Vagina (tissue), 2 donors: ENCODE measurements around the gene ODAD2.

Experiments
- CTCF ChIP-seq, 3 experiments: fragments of 450-650 bp in 2 of 3; fragments of 200-600 bp in 1 of 3; sonication (generic) in 1 of 3; IDR thresholded peaks; one replicate each; pipeline ENCODE4 v1.5.1; 2017 to 2019; ENCODE audit warnings: antibody characterized with exemption in 3 of 3, mild to moderate bottlenecking in 2 of 3, moderate library complexity in 2 of 3
- POLR2AphosphoS5 ChIP-seq, 2 donors: sonication (generic); formaldehyde crosslinking; IDR thresholded peaks; one replicate each; pipeline ENCODE4 v1.9.0; 2017; ENCODE audit warnings: antibody characterized with exemption in 2 of 2, mild to moderate bottlenecking in 2 of 2, low read depth in 1 of 2; ENCODE audit not compliant: insufficient read depth in 1 of 2

GRCh38 chr10:28046579-28046978, 47.7 kb upstream of the ODAD2 start:
- TF ChIP-seq CTCF (IDR thresholded peaks at IDR 0.05) (no peak), POLR2AphosphoS5 (IDR thresholded peaks at IDR 0.05; ENCODE audit: insufficient read depth in 1 of 2, low read depth in 1 of 2) (no peak)
